HepG2 (cell line): ENCODE results near the gene PRSS27. TPM values are rescaled to one million over a fixed set of nuclear protein-coding genes. Genes with fewer than 3 reads are reported as not detected.

ENCODE experiments used
- HCFC1 ChIP-seq: fragments of 150-350 bp; IDR thresholded peaks from 2 replicates; pipeline ENCODE4 v1.6.1; 2014; ENCODE audit warnings: low read depth, low read length
- HMG20B ChIP-seq: conservative IDR thresholded peaks from 2 replicates; pipeline ENCODE4 v1.6.1; 2016; ENCODE audit warnings: missing genetic modification reagents, missing compliant biosample characterization
- TBX2 ChIP-seq: sonication (generic); formaldehyde crosslinking; IDR thresholded peaks from 2 replicates; pipeline ENCODE4 v1.5.0; 2020; ENCODE audit warnings: missing genetic modification reagents, mild to moderate bottlenecking, borderline replicate concordance
- ZGPAT ChIP-seq: IDR thresholded peaks from 2 replicates; pipeline ENCODE4 v1.6.1; 2016; ENCODE audit warnings: mild to moderate bottlenecking
- ZNF143 ChIP-seq: sonication (generic); formaldehyde crosslinking; IDR thresholded peaks from 2 replicates; pipeline ENCODE4 v1.4.0; 2020; ENCODE audit warnings: missing genetic modification reagents
- ZNF20 ChIP-seq: sonication (generic); formaldehyde crosslinking; IDR thresholded peaks from 2 replicates; pipeline ENCODE4 v1.4.0; 2020; ENCODE audit warnings: mild to moderate bottlenecking, moderate library complexity, missing genetic modification reagents
- ZNF281 ChIP-seq: sonication (generic); formaldehyde crosslinking; IDR thresholded peaks from 2 replicates; pipeline ENCODE4 v1.4.0; 2020; ENCODE audit warnings: missing genetic modification reagents, borderline replicate concordance
- ZNF407 ChIP-seq: sonication (generic); formaldehyde crosslinking; IDR thresholded peaks from one replicate; pipeline ENCODE4 v1.5.1; 2020; ENCODE audit warnings: mild to moderate bottlenecking, missing genetic modification reagents; ENCODE audit errors: not compliant biosample characterization
- ZNF660 ChIP-seq: sonication (generic); formaldehyde crosslinking; IDR thresholded peaks from 2 replicates; pipeline ENCODE4 v1.5.1; 2020; ENCODE audit warnings: mild to moderate bottlenecking, low read depth, missing genetic modification reagents, borderline replicate concordance
- ZSCAN30 ChIP-seq: sonication (generic); formaldehyde crosslinking; IDR thresholded peaks from 2 replicates; pipeline ENCODE4 v1.5.0; 2020; ENCODE audit warnings: mild to moderate bottlenecking, missing genetic modification reagents
- polyA plus RNA-seq, 8 experiments: library from polyadenylated mRNA; depleted of rRNA in 3 of 8; stranded (reverse) in 7 of 8; unstranded in 1 of 8; fragments of >200 nt; fragmentation: Illumina TruSeq in 4 of 8; extraction: Trizol in 4 of 8; gene quantifications; 2 replicates each; pipeline versions ENCODE4 v1.2.1 to v1.2.3, GENCODE V29; 2011 to 2016; ENCODE audit warnings: low read depth in 4 of 8, missing spikeins in 1 of 8, mixed read lengths in 1 of 8; ENCODE audit not compliant: insufficient read depth in 1 of 8
- total RNA-seq, 5 experiments: library from RNA; depleted of rRNA; stranded (reverse); fragments of >200 nt; fragmentation: Illumina TruSeq; extraction: Trizol; gene quantifications; 2 replicates each; pipeline ENCODE4 v1.2.3, GENCODE V29; 2016; ENCODE audit warnings: low read depth in 1 of 5
- TF ChIP-seq, protein P1 (sequence below): IDR thresholded peaks from 2 replicates; pipeline ENCODE4 v1.6.1; 2012; ENCODE audit warnings: inconsistent platforms

The PRSS27 gene
- total and polyA plus RNA-seq, 2 of the 13 experiments (the other 11 are each of a cell fraction or from before 2014, with no cell fraction given), result 0.20 to 0.73 TPM

DNA sequence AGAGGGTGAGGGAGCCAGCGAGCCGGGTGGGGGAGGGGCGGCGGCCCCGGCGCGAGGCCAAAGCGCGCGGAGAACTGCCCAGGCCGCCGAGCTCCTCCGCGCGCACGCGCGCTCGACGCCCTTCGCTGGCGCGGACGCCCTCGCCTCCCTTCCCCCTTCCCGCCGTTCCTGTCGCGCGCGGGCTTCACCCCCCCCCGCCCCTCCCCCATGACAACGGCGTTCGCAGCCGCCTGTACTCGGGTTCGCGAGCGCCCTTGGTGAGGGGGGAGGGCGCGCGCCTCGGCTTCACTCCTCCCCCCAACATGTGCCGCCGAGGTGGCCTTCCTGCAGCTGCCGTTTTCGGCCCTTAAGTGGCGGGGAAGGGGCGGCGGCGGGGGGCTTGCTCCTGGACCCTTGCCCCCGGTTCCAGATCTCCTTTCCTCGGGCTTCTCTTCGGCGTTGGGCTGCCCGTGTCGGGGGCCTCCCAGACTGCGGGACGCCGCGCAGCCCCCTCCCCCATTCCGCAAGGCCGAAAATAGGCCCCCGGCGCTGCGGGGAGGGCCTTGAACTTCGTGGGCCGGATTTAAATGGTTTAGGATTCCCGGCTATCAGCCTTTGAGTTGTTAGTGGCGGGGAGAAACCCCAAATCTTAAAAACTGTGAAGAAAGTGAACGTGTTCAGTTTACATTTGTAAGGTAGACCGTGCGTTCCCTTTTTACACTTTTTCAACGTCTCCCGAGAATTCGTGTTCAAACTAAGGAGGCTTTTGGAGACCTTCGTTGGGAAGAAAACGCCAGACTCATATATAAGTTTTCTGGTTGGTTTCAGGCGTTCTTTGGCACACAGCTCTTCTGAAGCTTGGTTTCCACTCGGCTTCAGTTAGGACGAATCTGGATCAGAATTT is 33.1 kb upstream of the PRSS27 start (continued):
- TF ChIP-seq ZNF143 (CRISPR knock-in tag) (no peak), ZNF20 (CRISPR knock-in tag) (no peak), HCFC1 (no peak), ZGPAT (CRISPR knock-in tag) (no peak), ZSCAN30 (CRISPR knock-in tag) (no peak), HMG20B (CRISPR knock-in tag) (no peak), ZNF407 (CRISPR knock-in tag) (no peak), TBX2 (CRISPR knock-in tag) (no peak), ZNF281 (CRISPR knock-in tag) (peak; percentile 90), ZNF660 (CRISPR knock-in tag) (no peak)
- TF ChIP-seq, protein P1, sequence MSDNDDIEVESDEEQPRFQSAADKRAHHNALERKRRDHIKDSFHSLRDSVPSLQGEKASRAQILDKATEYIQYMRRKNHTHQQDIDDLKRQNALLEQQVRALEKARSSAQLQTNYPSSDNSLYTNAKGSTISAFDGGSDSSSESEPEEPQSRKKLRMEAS, result peak; percentile 73
